GM15510 (cell line): ENCODE results near the gene ZNF346.

Experiments
- POLR2A ChIP-seq: IDR thresholded peaks from 3 replicates; pipeline ENCODE4 v1.6.1; 2011; ENCODE audit warnings: borderline replicate concordance; ENCODE audit not compliant: insufficient read length; ENCODE audit errors: extremely low read depth

ZNF346 gene

GRCh38 chr5:177083357-177083756 is 60.9 kb downstream of the ZNF346 start:
- no peak for TF ChIP-seq POLR2A

GRCh38 chr5:177084175-177084574 is 61.7 kb downstream of the ZNF346 start:
- TF ChIP-seq POLR2A, result no peak

GRCh38 chr5:177085985-177086653 is 63.6 kb downstream of the ZNF346 start:
- no peak for TF ChIP-seq POLR2A

- TF ChIP-seq POLR2A, result no peak
These were observed 64.3 kb downstream of the ZNF346 start, which contains the start of gene FGFR4 for GRCh38 chr5:177086654-177087397. TSS of gene FGFR4 (plus strand) at chr5:177086915. CDS start at chr5:177089603, 2,688 bp downstream.

GRCh38 chr5:177087398-177088005 is 65.0 kb downstream of the ZNF346 start:
- no peak for TF ChIP-seq POLR2A

GRCh38 chr5:177089127-177089526 is 66.6 kb downstream of the ZNF346 start:
- TF ChIP-seq POLR2A, result no peak

- TF ChIP-seq POLR2A, result no peak
These were observed 67.5 kb downstream of the ZNF346 start for GRCh38 chr5:177089825-177090641.

GRCh38 chr5:177090813-177091212 is 68.3 kb downstream of the ZNF346 start:
- no peak for TF ChIP-seq POLR2A

GRCh38 chr5:177091232-177091631 is 68.7 kb downstream of the ZNF346 start:
- no peak for TF ChIP-seq POLR2A

GRCh38 chr5:177092178-177093081 is 69.9 kb downstream of the ZNF346 start:
- no peak for TF ChIP-seq POLR2A

- TF ChIP-seq POLR2A, result no peak
These were observed 70.7 kb downstream of the ZNF346 start for GRCh38 chr5:177093082-177093712.

- no peak for TF ChIP-seq POLR2A
These were observed 71.3 kb downstream of the ZNF346 start for GRCh38 chr5:177093803-177094202.
